ENCODE data around the gene SERPINF2.
"Not testable (repeated sequence)": the region's sequence is repeated elsewhere in the genome, so short reads cannot be mapped to it uniquely, and the experiment has no call there.

DNA sequence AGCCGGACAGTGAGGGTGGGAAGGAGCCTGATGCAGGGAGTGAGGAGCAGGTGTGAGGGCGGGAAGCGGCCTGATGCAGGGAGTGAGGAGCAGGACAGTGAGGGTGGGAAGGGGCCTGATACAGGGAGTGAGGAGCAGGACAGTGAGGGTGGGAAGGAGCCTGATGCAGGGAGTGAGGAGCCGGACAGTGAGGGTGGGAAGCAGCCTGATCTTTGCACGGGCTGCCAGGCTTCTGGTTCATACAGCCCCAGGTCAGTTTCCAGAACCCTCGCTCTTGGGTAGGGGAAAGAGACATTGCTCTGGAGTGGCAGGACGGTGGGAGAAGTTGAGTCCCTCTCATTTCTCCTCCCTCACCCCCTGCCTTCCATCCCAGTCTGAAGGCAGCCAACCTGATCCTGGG lies 772 bp upstream of the SERPINF2 start:
- TF ChIP-seq, protein P1, sequence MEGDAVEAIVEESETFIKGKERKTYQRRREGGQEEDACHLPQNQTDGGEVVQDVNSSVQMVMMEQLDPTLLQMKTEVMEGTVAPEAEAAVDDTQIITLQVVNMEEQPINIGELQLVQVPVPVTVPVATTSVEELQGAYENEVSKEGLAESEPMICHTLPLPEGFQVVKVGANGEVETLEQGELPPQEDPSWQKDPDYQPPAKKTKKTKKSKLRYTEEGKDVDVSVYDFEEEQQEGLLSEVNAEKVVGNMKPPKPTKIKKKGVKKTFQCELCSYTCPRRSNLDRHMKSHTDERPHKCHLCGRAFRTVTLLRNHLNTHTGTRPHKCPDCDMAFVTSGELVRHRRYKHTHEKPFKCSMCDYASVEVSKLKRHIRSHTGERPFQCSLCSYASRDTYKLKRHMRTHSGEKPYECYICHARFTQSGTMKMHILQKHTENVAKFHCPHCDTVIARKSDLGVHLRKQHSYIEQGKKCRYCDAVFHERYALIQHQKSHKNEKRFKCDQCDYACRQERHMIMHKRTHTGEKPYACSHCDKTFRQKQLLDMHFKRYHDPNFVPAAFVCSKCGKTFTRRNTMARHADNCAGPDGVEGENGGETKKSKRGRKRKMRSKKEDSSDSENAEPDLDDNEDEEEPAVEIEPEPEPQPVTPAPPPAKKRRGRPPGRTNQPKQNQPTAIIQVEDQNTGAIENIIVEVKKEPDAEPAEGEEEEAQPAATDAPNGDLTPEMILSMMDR (conservative IDR thresholded peaks at IDR 0.05 in 1 of 2, IDR thresholded peaks at IDR 0.05 in 1 of 2; ENCODE audit: low read depth in 1 of 2, low read length in 2 of 2), result not testable (repeated sequence)
- TF ChIP-seq EZH2 (IDR thresholded peaks at IDR 0.05; ENCODE audit: low read length, missing control alignments), result not testable (repeated sequence)

Measured in fibroblast of lung (primary cell).